Gastrocnemius medialis (tissue), 4 donors: ENCODE measurements around the gene GPC6. TPM values are rescaled to one million over a fixed set of nuclear protein-coding genes. Genes with fewer than 3 reads are reported as not detected.

Experiments used
- ATAC-seq, 2 donors: fragments of 150-250 bp; one replicate each; pipeline ENCODE4 v1.9.1; 2016
- DNase-seq, 2 donors: peaks; one replicate each; pipeline ENCODE4 v3.0.0-alpha.2; 2019
- H3K27ac ChIP-seq, 4 donors: fragments of 200-600 bp; sonication (generic); 1 replicate in 1 of 4; 2 replicates in 3 of 4; pipeline ENCODE4 v1.5.1; 2016 to 2018; ENCODE audit warnings: mild to moderate bottlenecking in 2 of 4, moderate library complexity in 1 of 4
- H3K27me3 ChIP-seq, 3 donors: fragments of 200-600 bp; sonication (generic) in 2 of 3; 1 replicate in 1 of 3; 2 replicates in 2 of 3; pipeline versions ENCODE4 v1.5.1 to v1.6.0; 2016 to 2019; ENCODE audit warnings: mild to moderate bottlenecking in 1 of 3, moderate library complexity in 1 of 3
- H3K36me3 ChIP-seq, 2 donors: fragments of 200-600 bp; sonication (generic) in 1 of 2; one replicate each; pipeline ENCODE4 v1.5.1; 2017 to 2018
- H3K4me1 ChIP-seq, 2 donors: fragments of 200-600 bp; sonication (generic) in 1 of 2; one replicate each; pipeline ENCODE4 v1.5.1; 2016 to 2017; ENCODE audit warnings: mild to moderate bottlenecking in 2 of 2
- H3K4me3 ChIP-seq, 4 donors: fragments of 200-600 bp; sonication (generic) in 3 of 4; 1 replicate in 1 of 4; 2 replicates in 3 of 4; pipeline ENCODE4 v1.5.1; 2016 to 2019; ENCODE audit warnings: mild to moderate bottlenecking in 2 of 4
- H3K9me3 ChIP-seq, 3 donors: fragments of 200-600 bp; sonication (generic) in 2 of 3; 1 replicate in 1 of 3; 2 replicates in 2 of 3; pipeline ENCODE4 v1.5.1; 2016 to 2019
- POLR2A ChIP-seq, 2 donors: fragments of 450-650 bp; IDR thresholded peaks; one replicate each; pipeline ENCODE4 v1.6.1; 2017; ENCODE audit warnings: antibody characterized with exemption in 2 of 2, mild to moderate bottlenecking in 2 of 2, moderate library complexity in 2 of 2
- in situ Hi-C, 4 donors: fragments of 200-750 bp; cut with MboI; loops; one replicate each; pipeline versions ENCODE4 v1.15.0 to v1.8.0; 2017; ENCODE audit warnings: low sequenced_read_pairs in 4 of 4
- intact Hi-C: fragments of 100-400 bp; cut with DNase I; formaldehyde crosslinking; loops from one replicate; pipeline ENCODE4 v1.15.1; 2023; ENCODE audit warnings: low total_unique reads
- total RNA-seq, 4 donors: library from RNA; depleted of rRNA; stranded (reverse); fragments of >200 nt; gene quantifications; one replicate each; pipeline versions ENCODE4 v1.1.0 to v1.2.3, GENCODE V29; 2016
- TF ChIP-seq, protein P1 (sequence below), 5 experiments: fragments of 450-650 bp in 3 of 5; fragments of 200-600 bp in 2 of 5; sonication (generic) in 2 of 5; IDR thresholded peaks in 4 of 5; conservative IDR thresholded peaks in 1 of 5; 1 replicate in 4 of 5; 2 replicates in 1 of 5; pipeline ENCODE4 v1.5.1; 2016 to 2019; ENCODE audit warnings: antibody characterized with exemption in 5 of 5, mild to moderate bottlenecking in 3 of 5, moderate library complexity in 3 of 5

The GPC6 gene
- total RNA-seq, 4 donors from 2014 or later = 0.47 to 0.88 (median 0.59) TPM

DNA sequence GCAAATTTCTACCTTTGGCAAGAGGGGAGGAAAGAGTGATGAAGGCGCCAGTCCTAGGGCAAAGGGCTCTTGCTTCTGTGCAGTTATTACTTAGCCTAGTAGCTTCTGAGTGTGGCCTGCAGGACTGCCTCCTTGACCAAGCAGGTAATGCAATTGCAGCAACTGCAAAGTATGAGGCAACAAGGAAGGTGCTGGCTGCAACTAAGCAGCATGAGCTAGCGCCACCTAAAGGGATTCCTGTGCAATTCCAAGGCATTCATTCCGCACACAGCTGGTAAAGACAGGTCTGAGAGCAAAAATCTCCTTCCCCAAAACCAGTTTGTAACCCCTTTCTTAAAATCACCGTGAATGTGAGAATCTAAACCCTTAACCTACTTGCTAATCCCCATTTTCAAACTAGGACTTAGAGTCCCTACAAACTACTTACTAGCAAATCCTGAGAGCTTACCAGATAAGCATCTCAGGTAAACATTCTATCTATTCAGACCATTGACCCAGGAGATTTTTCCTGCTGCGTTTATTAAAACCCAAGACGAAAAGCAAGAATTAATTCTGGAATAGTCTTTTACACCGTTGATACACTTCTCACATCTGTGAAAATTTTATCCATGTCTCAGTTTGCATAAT lies 1190.0 kb downstream of the GPC6 start:
- Histone ChIP-seq H3K27me3 (no peaks in the 10 kb centered on the region), H3K4me3 (no peak overlapping the region), H3K27ac (no peak overlapping the region), H3K4me1 (peaks cover 0 to 9% of the 10 kb centered on the region in 2 donors), H3K36me3 (no peaks in the 10 kb centered on the region), H3K9me3 (no peaks in the 10 kb centered on the region)
- TF ChIP-seq, protein P1, sequence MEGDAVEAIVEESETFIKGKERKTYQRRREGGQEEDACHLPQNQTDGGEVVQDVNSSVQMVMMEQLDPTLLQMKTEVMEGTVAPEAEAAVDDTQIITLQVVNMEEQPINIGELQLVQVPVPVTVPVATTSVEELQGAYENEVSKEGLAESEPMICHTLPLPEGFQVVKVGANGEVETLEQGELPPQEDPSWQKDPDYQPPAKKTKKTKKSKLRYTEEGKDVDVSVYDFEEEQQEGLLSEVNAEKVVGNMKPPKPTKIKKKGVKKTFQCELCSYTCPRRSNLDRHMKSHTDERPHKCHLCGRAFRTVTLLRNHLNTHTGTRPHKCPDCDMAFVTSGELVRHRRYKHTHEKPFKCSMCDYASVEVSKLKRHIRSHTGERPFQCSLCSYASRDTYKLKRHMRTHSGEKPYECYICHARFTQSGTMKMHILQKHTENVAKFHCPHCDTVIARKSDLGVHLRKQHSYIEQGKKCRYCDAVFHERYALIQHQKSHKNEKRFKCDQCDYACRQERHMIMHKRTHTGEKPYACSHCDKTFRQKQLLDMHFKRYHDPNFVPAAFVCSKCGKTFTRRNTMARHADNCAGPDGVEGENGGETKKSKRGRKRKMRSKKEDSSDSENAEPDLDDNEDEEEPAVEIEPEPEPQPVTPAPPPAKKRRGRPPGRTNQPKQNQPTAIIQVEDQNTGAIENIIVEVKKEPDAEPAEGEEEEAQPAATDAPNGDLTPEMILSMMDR (IDR thresholded peaks at IDR 0.05 in 4 of 5, conservative IDR thresholded peaks at IDR 0.05 in 1 of 5) = no peak
- TF ChIP-seq POLR2A (IDR thresholded peaks at IDR 0.05) = no peak
- no peak for DNase-seq
- ATAC-seq = no peak
- intact Hi-C loops (no loop called here), in situ Hi-C loops (no loop called here)

DNA sequence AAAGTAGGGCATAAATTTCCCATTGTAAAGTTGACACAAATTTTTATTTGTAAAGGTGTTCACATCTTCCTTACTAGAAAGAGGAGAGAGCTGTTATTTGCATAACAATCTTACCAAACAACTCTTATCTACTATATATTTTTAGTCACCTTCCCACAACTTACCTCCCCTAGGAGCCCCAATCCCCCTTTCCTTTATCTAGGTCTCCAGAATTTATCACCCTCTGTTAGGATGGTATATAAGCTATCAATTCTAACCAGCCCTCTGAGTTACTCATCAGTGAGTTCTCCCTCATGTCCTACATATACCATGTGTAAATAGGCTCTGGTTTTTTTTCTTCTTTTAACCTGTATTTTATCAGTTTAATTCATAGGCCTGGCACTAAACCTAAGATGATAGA lies 1190.7 kb downstream of the GPC6 start:
- intact Hi-C loops = no loop called here
- TF ChIP-seq POLR2A (IDR thresholded peaks at IDR 0.05) = no peak
- TF ChIP-seq, protein P1 (IDR thresholded peaks at IDR 0.05 in 4 of 5, conservative IDR thresholded peaks at IDR 0.05 in 1 of 5) = no peak
- ATAC-seq = no peak

DNA sequence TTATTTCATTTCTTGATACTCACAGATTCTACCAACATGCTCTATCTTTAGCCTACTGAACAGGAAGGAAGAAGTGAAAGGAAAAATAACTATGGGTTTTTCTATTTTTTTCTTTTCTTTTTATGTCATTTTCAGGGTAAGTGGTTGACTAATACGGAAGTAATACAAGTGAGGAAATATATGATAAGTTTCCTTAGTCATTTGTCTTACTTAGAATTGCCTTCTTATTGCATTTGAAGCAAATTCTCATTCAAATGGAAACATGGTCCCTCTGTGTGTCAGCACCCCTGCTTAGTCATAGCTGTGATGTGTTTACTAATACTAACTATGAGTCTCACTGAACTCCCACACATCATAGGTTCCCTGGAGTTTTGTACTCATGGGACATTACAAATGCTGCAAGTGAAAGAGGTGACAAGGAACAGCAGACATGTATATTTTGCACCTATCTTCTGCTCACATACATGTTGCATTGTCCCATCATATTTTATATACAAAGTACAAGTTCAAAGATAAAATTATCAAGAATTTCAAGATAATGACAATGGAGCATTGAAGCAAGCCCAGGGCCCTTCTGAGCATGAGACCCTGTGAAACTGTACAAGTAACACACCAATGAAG lies 1192.8 kb downstream of the GPC6 start:
- Histone ChIP-seq H3K4me1 (no peaks in the 10 kb centered on the region), H3K9me3 (no peaks in the 10 kb centered on the region), H3K27me3 (no peaks in the 10 kb centered on the region), H3K27ac (no peak overlapping the region), H3K36me3 (no peaks in the 10 kb centered on the region), H3K4me3 (no peak overlapping the region)
- intact Hi-C loops (no loop called here), in situ Hi-C loops (no loop called here)
- ATAC-seq = no peak
- TF ChIP-seq POLR2A (IDR thresholded peaks at IDR 0.05) = no peak
- TF ChIP-seq, protein P1 (IDR thresholded peaks at IDR 0.05 in 4 of 5, conservative IDR thresholded peaks at IDR 0.05 in 1 of 5) = no peak
- DNase-seq = no peak

More for the DNA sequence above, 1190.7 kb downstream of the GPC6 start:
- peaks cover 0 to 9% of the 10 kb centered on the region in 2 donors for H3K4me1 ChIP-seq
- in situ Hi-C loops = no loop called here
- no peak for DNase-seq
- no peak overlapping the region for H3K27ac ChIP-seq
- H3K4me3 ChIP-seq = no peak overlapping the region
- no peaks in the 10 kb centered on the region for H3K9me3 ChIP-seq
- no peaks in the 10 kb centered on the region for H3K27me3 ChIP-seq
- no peaks in the 10 kb centered on the region for H3K36me3 ChIP-seq

DNA sequence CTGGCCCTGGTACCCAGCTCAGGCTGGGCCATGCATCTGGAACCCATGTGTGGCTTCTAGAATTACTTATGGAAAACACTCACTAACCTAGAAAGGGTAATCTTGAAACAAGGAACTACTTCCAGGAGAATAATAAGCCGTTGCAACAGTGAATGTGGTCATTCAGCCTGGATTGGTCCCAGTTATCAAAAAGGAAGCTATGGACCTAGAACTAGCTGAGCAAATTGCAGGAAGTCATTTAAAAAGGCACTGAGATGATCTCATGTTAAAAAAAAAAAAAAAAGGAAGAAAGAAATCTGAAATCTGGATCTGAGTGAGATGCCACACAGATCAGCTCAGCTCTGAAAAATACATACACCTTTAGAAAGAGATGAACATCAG lies 1193.3 kb downstream of the GPC6 start:
- TF ChIP-seq, protein P1 (IDR thresholded peaks at IDR 0.05 in 4 of 5, conservative IDR thresholded peaks at IDR 0.05 in 1 of 5) = no peak
- no peak for TF ChIP-seq POLR2A (IDR thresholded peaks at IDR 0.05)

More for the DNA sequence above, 1193.3 kb downstream of the GPC6 start:
- Histone ChIP-seq H3K4me1 (no peaks in the 10 kb centered on the region), H3K4me3 (no peak overlapping the region), H3K27ac (no peak overlapping the region), H3K36me3 (no peaks in the 10 kb centered on the region), H3K27me3 (no peaks in the 10 kb centered on the region), H3K9me3 (no peaks in the 10 kb centered on the region)
- in situ Hi-C loops (no loop called here), intact Hi-C loops (no loop called here)
- DNase-seq (no peak), ATAC-seq (no peak)
